Endometrial microvascular endothelial cells (primary cell): ENCODE results near the gene COL5A1. TPM values are rescaled to one million over a fixed set of nuclear protein-coding genes. Genes with fewer than 3 reads are reported as not detected.
"Not testable (repeated sequence)": the region's sequence is repeated elsewhere in the genome, so short reads cannot be mapped to it uniquely, and the experiment has no call there.

Experiments used
- in situ Hi-C: cut with HindIII; loops from 2 replicates; pipeline ENCODE4 v1.10.0; 2017; ENCODE audit warnings: low sequenced_read_pairs, low pct_unique_long_range_greater_than_20kb; ENCODE audit errors: inconsistent ontology term
- total RNA-seq: library from RNA; depleted of rRNA; stranded (reverse); fragments of >200 nt; gene quantifications from one replicate; pipeline ENCODE4 v1.2.3, GENCODE V29; 2015; ENCODE audit errors: inconsistent ontology term

COL5A1 gene
- total RNA-seq, 1 donor from 2014 or later, result 23.8 TPM

GRCh38 chr9:134682651-134683364, 41.2 kb downstream of the COL5A1 start:
- in situ Hi-C loops, result no loop called here

DNA sequence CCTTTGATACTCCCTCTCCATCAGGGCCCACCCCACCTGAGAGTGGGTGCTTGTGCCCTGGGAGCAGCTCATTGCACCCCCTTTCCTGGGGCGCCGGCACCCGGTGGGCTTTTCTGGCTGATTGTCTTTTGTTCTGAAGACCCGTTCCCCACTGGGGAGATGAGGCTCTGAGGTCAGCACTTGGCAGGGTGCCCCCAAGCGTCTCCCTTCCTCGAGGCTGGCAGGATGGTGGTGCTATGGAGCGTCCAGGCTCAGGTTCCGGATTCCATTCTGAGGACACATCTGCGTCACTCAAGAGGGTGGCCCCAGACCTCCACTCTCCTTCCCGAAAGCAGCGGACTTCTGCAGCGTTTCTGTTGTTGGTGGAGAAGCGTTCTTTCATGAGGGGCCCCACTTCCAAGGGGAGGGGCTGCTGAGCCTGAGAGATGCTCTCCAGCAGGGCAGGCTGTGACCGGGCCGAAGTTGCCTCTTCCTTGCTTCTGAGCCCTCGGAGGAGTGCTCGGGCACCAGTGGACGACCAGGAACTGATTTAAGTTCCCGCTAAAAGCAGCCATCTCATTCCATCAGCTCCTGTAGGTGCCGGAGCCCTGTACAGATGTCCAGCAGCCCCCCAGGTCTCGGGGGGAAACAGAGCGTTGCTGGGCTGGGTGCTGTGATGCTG, 42.2 kb downstream of the COL5A1 start:
- in situ Hi-C loops, result no loop called here

DNA sequence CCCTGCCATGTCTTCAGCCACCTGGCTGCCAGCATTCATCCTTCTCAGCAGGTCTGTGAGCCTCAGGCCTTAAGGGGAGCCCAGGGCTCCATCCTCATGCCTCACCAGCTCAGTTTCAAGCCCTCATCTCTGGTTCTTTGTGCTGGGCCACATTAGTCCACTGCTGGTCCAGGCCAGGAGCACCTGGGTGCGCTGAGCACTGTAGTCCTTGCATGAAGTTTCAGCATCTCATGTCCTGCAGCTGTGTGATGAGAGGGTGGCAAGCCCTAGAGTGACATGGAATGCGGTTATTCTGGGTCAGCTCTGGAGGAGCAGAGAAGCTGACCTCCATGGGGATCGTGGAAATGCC, 42.7 kb downstream of the COL5A1 start:
- in situ Hi-C loops, result no loop called here

DNA sequence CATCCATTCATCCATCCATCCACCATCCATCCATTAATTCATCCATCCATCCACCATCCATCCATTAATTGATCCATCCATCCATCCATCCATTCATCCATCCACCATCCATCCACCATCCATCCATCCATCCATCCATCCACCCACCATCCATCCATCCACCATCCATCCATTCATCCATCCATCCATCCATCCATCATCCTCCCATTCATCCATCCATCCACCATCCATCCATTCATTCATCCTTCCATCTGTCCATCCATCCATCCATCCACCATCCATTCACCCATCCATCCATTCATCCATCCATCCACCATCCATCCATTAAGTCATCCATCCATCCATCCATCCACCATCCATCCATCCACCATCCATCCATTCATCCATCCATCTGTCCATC, 43.3 kb downstream of the COL5A1 start:
- in situ Hi-C loops, result not testable (repeated sequence)

DNA sequence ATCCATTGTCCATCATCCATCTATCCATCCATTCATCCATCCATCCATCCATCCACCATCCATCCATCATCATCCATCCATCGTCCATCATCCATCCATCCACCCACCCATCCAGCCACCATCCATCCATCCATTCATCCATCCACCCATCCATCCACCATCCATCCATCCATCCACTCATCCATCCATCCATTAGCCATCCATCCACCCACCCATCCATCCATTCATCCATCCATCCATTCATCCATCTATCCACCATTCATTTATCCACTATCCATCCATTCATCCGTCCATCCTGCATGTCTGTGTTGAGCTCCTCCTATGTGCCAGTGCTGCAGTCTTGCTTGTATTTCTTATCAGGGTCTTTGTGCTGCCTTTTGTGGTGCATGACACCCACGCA, 44.2 kb downstream of the COL5A1 start:
- in situ Hi-C loops, result no loop called here

- in situ Hi-C loops, result no loop called here
Measured at GRCh38 chr9:134686896-134687295, 45.3 kb downstream of the COL5A1 start.

- in situ Hi-C loops, result no loop called here
Measured at GRCh38 chr9:134687556-134687955, 46.0 kb downstream of the COL5A1 start.

DNA sequence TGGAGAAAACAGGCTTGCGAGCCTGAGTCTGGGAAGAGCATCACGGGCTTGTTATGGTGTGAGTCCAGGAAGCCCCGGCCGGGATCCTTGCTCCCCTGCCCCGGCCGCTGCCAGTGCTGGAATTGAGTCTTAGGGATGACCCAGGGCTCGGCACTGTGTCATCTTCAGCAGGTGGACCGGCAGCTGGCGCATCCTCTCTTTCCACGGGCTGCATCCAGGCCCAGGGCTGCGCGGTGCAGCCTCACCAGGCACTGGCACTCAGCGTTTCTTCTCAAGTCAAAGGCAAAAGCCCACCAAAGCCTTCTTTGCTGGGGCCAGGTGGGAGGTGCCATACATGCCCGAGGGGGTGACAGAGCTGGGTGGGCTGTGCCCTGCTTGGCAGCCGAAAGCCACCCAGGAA, 46.6 kb downstream of the COL5A1 start:
- in situ Hi-C loops, result no loop called here

DNA sequence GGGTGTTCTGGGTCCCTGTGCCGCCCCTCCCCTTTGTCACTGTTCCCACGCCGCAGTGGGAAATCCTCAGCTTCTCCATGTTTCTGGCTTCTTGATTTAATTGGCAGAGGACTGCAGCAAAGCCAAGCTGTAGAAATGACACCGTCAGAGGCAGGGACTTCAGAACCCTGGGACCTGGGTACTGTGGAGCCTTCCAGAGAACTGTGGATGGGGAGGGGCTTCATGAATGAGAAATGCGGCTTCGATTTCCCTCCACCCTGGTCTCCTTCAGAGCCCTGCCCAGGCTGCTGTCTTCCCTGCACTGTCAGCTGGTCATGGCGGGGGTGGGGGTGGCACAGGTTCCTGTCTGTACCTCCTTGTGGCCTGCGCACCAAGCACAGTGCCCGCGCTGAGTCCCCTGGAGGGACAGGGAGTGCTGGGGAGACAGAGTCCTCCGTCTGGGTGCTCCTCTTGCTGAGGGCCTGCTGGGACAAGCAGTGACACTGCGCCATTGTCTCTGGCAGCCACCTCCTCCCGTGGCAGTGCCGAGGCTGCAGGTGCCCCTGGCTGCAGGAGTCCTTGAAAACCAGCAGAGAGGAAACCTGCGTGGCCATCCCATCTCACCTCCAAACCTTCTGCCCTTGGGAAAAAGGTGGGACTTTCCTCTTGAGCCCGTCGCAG, 47.2 kb downstream of the COL5A1 start:
- in situ Hi-C loops, result no loop called here

DNA sequence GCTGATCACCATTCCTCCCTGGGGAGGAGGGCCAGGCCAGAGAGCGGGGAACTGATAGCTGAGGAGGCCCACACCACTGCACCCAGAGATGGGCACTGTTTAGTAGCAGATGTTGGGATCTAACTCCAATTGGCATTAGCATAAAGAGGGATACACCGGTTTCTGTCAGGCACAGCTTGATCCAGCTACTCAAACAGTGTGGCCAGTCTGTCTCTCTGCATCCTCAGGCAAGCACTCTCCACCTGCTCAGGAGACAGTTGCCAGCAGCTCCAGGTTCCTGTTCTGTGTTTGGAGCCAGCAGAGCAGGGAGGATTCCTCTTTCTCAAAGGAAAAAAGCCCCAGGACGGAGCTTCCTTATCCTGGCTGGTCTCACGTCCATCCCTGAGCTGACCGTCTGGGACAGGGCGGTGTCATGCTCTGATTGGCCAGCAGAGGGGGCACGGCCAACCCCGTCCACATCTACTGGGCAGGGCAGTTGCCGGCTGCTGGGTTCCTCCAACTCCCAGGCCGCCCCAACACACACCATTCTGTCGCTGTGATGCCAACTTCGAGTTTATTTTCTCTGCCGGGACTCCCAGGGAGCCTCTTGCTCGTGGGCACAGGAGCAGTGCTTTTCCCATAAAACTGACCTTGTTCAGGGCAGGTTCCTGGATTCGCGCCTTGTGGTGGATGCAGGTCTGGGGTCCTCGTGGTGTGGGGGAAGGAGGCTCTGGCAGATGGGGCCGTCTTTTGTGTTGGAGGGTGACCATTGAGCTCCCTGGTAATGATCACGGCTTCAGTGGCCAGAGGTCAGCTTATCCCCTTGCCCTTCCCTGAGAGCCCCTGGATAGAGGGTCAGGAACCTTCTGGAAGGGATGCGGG, 47.9 kb downstream of the COL5A1 start:
- in situ Hi-C loops, result no loop called here

DNA sequence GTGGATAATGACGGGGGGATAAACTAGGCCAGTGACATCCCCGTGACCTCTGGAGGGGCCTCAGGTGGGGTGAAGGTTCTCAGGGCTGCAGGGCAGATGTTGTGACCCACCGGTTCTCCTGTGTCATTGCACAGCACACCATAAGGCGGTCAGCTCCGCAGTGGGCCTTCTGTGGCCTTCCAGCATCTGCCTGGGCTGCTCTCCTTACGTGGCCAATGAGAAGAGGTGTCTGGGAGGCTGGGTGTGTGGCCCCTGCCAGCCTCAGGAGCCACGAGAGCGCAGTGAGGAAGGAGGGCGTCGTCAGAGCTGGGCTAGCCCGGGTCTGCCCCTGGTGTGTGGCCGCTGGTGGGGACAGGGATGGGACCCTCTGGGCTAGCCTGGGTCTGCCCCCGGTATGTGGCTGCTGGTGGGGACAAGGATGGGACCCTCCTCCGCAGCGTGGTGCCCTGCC, 48.7 kb downstream of the COL5A1 start:
- in situ Hi-C loops, result no loop called here

DNA sequence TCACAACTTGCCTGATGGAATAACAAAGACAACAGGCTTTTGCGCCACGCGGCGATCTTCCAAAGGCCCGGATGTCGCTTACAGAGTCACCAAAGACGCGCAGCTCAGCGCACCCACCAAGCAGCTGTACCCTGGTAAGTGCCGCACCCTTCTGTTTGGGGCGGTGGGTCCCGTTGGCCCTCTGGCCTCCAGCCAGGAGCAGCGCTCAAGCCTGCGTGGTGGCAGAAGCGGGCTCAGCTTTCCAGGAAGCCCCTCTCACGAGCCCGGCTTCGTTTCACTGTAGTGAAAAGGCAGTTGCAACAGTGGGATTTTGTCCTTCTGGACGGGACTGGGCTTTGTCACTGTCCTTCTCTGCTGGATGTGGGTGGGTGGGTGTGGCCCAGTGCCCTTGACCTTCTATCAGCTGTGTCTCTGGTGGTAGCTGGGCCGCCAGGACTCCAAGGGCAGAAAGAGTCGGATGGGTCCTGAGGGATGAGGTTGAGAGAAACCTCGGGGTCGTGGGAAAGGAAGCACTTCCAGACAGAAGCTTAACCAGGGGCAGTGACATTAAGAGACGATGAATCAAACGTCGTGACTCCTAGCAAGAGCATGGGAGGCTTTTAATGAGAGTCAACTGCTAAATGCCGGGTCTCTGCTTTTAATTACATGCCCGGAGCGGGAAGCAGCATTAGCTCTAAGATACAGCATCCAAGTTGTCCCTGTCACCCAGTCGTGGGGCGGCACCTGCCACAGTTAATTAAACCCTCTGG, 49.5 kb downstream of the COL5A1 start:
- in situ Hi-C loops, result no loop called here

- in situ Hi-C loops, result no loop called here
Measured at GRCh38 chr9:134691695-134692572, 50.3 kb downstream of the COL5A1 start.

GRCh38 chr9:134692573-134692860, 50.9 kb downstream of the COL5A1 start:
- in situ Hi-C loops, result no loop called here

GRCh38 chr9:134693011-134693410, 51.4 kb downstream of the COL5A1 start:
- in situ Hi-C loops, result no loop called here

- in situ Hi-C loops, result no loop called here
Measured at GRCh38 chr9:134693641-134694367, 52.2 kb downstream of the COL5A1 start.

GRCh38 chr9:134694368-134694665, 52.7 kb downstream of the COL5A1 start:
- in situ Hi-C loops, result no loop called here

DNA sequence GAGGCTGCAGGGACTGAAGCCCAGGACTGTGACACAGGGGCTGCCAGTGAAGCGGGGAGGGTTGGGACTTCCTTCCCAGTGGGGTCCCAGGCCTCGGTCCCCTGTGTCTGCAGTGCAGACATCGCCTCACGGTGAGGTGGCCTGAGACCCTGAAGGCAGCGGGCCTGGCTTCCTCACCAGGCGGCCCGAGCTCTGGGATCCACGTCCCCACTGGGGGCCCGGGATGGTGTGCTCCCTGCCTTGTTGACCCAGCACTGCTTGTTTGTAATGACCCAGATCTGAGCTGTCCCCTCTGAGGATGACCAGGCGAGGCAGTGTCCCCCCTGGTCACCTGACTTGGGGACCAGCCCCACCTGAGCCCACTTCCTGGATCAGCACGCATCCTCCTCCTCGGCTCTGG, 53.1 kb downstream of the COL5A1 start:
- in situ Hi-C loops, result no loop called here
